Astrocyte (in vitro differentiated cells and primary cell): ENCODE data around the gene MPHOSPH9. TPM values are rescaled to one million over a fixed set of nuclear protein-coding genes. Genes with fewer than 3 reads are reported as not detected.

Experiments
- DNase-seq: peaks from one replicate; pipeline ENCODE4 v3.0.0-alpha.2; 2010; ENCODE audit warnings: low read depth
- FAIRE-seq: peaks from 2 replicates; lab custom pipeline; 2011; peaks lifted over from hg19 to GRCh38; lab: Jason Lieb, UNC
- H2AFZ ChIP-seq: 2 replicates; pipeline ENCODE4 v1.6.0; 2012; ENCODE audit warnings: low read depth, low read length, inconsistent platforms
- H3K27ac ChIP-seq: 2 replicates; pipeline ENCODE4 v1.5.1; 2011; ENCODE audit warnings: low read depth, low read length, inconsistent platforms
- H3K27me3 ChIP-seq: 2 replicates; pipeline ENCODE4 v1.6.0; 2011; ENCODE audit warnings: low read length, inconsistent platforms; ENCODE audit not compliant: insufficient read depth
- H3K36me3 ChIP-seq: 2 replicates; pipeline ENCODE4 v1.5.1; 2011; ENCODE audit warnings: low read length, inconsistent platforms; ENCODE audit not compliant: insufficient read depth
- H3K4me1 ChIP-seq: 2 replicates; pipeline ENCODE4 v1.5.1; 2011; ENCODE audit warnings: low read length, inconsistent platforms; ENCODE audit not compliant: insufficient read depth
- H3K4me2 ChIP-seq: 2 replicates; pipeline ENCODE4 v1.6.0; 2012; ENCODE audit warnings: low read length, inconsistent platforms
- H3K4me3 ChIP-seq: 2 replicates; pipeline ENCODE4 v1.5.1; 2011; ENCODE audit warnings: low read depth, mild to moderate bottlenecking, low read length, inconsistent platforms; ENCODE audit not compliant: insufficient read depth
- H3K79me2 ChIP-seq: 2 replicates; pipeline ENCODE4 v1.6.0; 2012; ENCODE audit warnings: mild to moderate bottlenecking, low read length, inconsistent platforms; ENCODE audit not compliant: insufficient read depth
- H3K9ac ChIP-seq: 2 replicates; pipeline ENCODE4 v1.6.0; 2012; ENCODE audit warnings: mild to moderate bottlenecking, low read length, inconsistent platforms
- H3K9me3 ChIP-seq: 2 replicates; pipeline ENCODE4 v1.5.1; 2012; ENCODE audit warnings: low read depth, mild to moderate bottlenecking, low read length, inconsistent platforms; ENCODE audit not compliant: insufficient read depth
- H4K20me1 ChIP-seq: 2 replicates; pipeline ENCODE4 v1.6.0; 2012; ENCODE audit warnings: low read length, inconsistent platforms; ENCODE audit not compliant: insufficient read depth
- H3K27ac Mint-ChIP-seq: one replicate; pipeline ENCODE4 v1.8.0; 2021; ENCODE audit warnings: mild to moderate bottlenecking, mixed read lengths; ENCODE audit not compliant: unreplicated experiment
- H3K27me3 Mint-ChIP-seq: one replicate; pipeline ENCODE4 v1.8.0; 2021; ENCODE audit warnings: low read depth, mixed read lengths; ENCODE audit not compliant: unreplicated experiment
- H3K36me3 Mint-ChIP-seq: one replicate; pipeline ENCODE4 v1.8.0; 2021; ENCODE audit warnings: low read depth, mixed read lengths; ENCODE audit not compliant: unreplicated experiment
- H3K4me1 Mint-ChIP-seq: one replicate; pipeline ENCODE4 v1.8.0; 2021; ENCODE audit warnings: low read depth, mixed read lengths; ENCODE audit not compliant: unreplicated experiment
- H3K4me3 Mint-ChIP-seq: one replicate; pipeline ENCODE4 v1.8.0; 2021; ENCODE audit warnings: mild to moderate bottlenecking, moderate library complexity, mixed read lengths; ENCODE audit not compliant: unreplicated experiment
- H3K9me3 Mint-ChIP-seq: one replicate; pipeline ENCODE4 v1.8.0; 2021; ENCODE audit warnings: mild to moderate bottlenecking, mixed read lengths; ENCODE audit not compliant: unreplicated experiment
- CTCF ChIP-seq: IDR thresholded peaks from 2 replicates; pipeline ENCODE4 v1.5.1; 2011; ENCODE audit warnings: low read depth, mild to moderate bottlenecking, inconsistent platforms, low read length, moderate library complexity; ENCODE audit not compliant: insufficient read depth
- EZH2 ChIP-seq: IDR thresholded peaks from 2 replicates; pipeline ENCODE4 v1.6.1; 2012; ENCODE audit warnings: mild to moderate bottlenecking, low read length, inconsistent platforms; ENCODE audit not compliant: insufficient read depth
- total RNA-seq: library from RNA; stranded (reverse); gene quantifications from 2 replicates; pipeline ENCODE4 v1.2.1, GENCODE V29; 2021

The MPHOSPH9 gene
- total RNA-seq, 1 donor from 2014 or later, result 24.9 TPM

- no peak overlapping the region for H3K27ac ChIP-seq
- Mint-ChIP-seq H3K9me3 (peaks cover 3% of the 10 kb centered on the region), H3K36me3 (peaks cover 8% of the 10 kb centered on the region), H3K4me1 (peaks cover 42% of the 10 kb centered on the region), H3K27me3 (no peaks in the 10 kb centered on the region), H3K4me3 (no peak overlapping the region), H3K27ac (no peak overlapping the region)
- H4K20me1 ChIP-seq, result peaks cover 15% of the 10 kb centered on the region
- H3K36me3 ChIP-seq, result no peaks in the 10 kb centered on the region
- TF ChIP-seq EZH2 (no peak), CTCF (no peak)
- no peak overlapping the region for H3K9ac ChIP-seq
- H3K9me3 ChIP-seq, result no peaks in the 10 kb centered on the region
- H3K4me3 ChIP-seq, result no peak overlapping the region
- H3K79me2 ChIP-seq, result peaks cover 24% of the 10 kb centered on the region
- FAIRE-seq (no peak), DNase-seq (peak; percentile 41)
- H3K27me3 ChIP-seq, result no peaks in the 10 kb centered on the region
- peaks cover 38% of the 10 kb centered on the region for H3K4me1 ChIP-seq
- H2AFZ ChIP-seq, result no peak overlapping the region
- H3K4me2 ChIP-seq, result peak overlapping the region; percentile 70
Measured at GRCh38 chr12:123142921-123143735, 89.8 kb downstream of the MPHOSPH9 start.

GRCh38 chr12:123142518-123142840 is 90.5 kb downstream of the MPHOSPH9 start:
- Histone ChIP-seq H3K36me3 (no peaks in the 10 kb centered on the region), H3K4me3 (no peak overlapping the region), H3K27me3 (no peaks in the 10 kb centered on the region), H2AFZ (no peak overlapping the region), H3K27ac (no peak overlapping the region), H3K9me3 (no peaks in the 10 kb centered on the region), H3K4me2 (peak overlapping the region; percentile 70), H4K20me1 (peaks cover 14% of the 10 kb centered on the region), H3K79me2 (peaks cover 24% of the 10 kb centered on the region), H3K9ac (no peak overlapping the region), H3K4me1 (peaks cover 38% of the 10 kb centered on the region)
- peaks cover 3% of the 10 kb centered on the region for H3K9me3 Mint-ChIP-seq
- H3K27me3 Mint-ChIP-seq, result no peaks in the 10 kb centered on the region
- no peak for FAIRE-seq
- peaks cover 8% of the 10 kb centered on the region for H3K36me3 Mint-ChIP-seq
- no peak for TF ChIP-seq CTCF
- TF ChIP-seq EZH2, result no peak
- H3K4me1 Mint-ChIP-seq, result peaks cover 41% of the 10 kb centered on the region
- peak overlapping the region; percentile 94 for H3K27ac Mint-ChIP-seq
- DNase-seq, result peak; percentile 82
- peak overlapping the region; percentile 68 for H3K4me3 Mint-ChIP-seq
